ENCODE data around the gene RBM24. TPM values are rescaled to one million over a fixed set of nuclear protein-coding genes. Genes with fewer than 3 reads are reported as not detected.

Gene RBM24
- total RNA-seq: not detected

DNA sequence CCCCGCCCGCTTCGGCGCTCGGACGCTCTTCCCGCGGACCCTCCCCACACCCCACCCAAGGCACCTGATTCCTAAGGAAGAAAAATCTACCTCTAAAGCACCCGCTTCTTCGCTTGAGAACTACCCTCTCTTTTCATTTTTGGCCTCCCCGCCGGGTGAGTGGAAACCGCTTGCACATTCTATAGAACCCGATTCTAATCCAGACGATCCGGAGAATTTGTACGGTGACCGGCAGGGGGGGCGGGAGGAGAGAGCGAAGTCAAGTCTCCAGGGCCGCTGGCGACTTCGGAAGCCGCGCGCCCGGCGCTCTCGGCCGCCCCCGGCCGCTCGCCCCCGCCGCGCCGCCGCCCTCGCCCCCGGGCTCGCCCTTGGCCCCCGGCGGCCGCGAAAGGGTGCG lies at the start of gene RBM24:
TSS of gene RBM24 (plus strand) at position 262 of the 397 bp plus-strand sequence. CDS start 221 bp downstream, outside the sequence.
- Mint-ChIP-seq H3K27ac (no peak within 1 kb of the TSS), H3K27me3 (peaks cover 51% of the 10 kb centered on the region), H3K36me3 (ENCODE audit: low read depth) (no peaks in the 10 kb centered on the region), H3K4me3 (peak within 1 kb of the TSS; percentile 53), H3K9me3 (ENCODE audit: low read depth) (no peaks in the 10 kb centered on the region), H3K4me1 (peaks cover 8% of the 10 kb centered on the region)
- DNase-seq (peak; percentile 71), ATAC-seq (peak; percentile 47)
- POLR2A ChIA-PET: no interaction called here
- intact Hi-C loops (cut with DNase I, micrococcal nuclease): loop anchor here in 1 of 2 experiments (5.0 kb wide), 1 partner anchor 301 kb away; no protein-coding TSS in a partner anchor
- CTCF ChIA-PET: interaction anchor here (0.7 kb wide), 1 partner anchor 10 kb away, joined by 3 read pairs; no protein-coding TSS in a partner anchor

GRCh38 chr6:17233531-17233930 lies 47.6 kb upstream of the RBM24 start:
- intact Hi-C loops (cut with DNase I, micrococcal nuclease): no loop called here
- no peak overlapping the region for H3K27ac Mint-ChIP-seq
- CTCF ChIA-PET: no interaction called here
- DNase-seq: peak; percentile 4
- no peak overlapping the region for H3K4me3 Mint-ChIP-seq
- POLR2A ChIA-PET: no interaction called here
- H3K9me3 Mint-ChIP-seq (ENCODE audit: low read depth): no peaks in the 10 kb centered on the region
- no peak for ATAC-seq
- no peaks in the 10 kb centered on the region for H3K4me1 Mint-ChIP-seq
- H3K27me3 Mint-ChIP-seq: peaks cover 7% of the 10 kb centered on the region
- H3K36me3 Mint-ChIP-seq (ENCODE audit: low read depth): no peaks in the 10 kb centered on the region

DNA sequence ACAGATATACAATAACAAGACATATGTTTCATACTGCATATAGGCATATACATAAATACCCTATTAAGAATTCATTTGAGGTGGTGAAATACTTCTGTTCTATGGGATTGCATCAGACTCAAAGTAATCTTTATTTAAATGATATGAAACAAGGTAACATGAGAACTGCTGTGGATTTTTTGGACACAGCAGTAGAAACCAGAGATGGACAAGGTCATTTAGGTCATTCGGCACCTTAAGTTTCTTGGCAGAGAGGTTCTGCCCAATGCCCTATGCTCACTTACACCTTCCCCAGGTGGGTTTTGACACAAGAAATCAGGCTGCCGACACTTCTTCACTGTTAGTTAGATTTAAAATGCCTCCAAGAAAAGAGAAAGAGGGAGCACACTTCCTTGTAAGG lies 43.9 kb upstream of the RBM24 start:
- POLR2A ChIA-PET: no interaction called here
- CTCF ChIA-PET: no interaction called here
- Mint-ChIP-seq H3K36me3 (ENCODE audit: low read depth) (no peaks in the 10 kb centered on the region), H3K4me1 (no peaks in the 10 kb centered on the region), H3K4me3 (no peak overlapping the region), H3K27ac (no peak overlapping the region), H3K27me3 (peaks cover 7% of the 10 kb centered on the region), H3K9me3 (ENCODE audit: low read depth) (peaks cover 2% of the 10 kb centered on the region)
- ATAC-seq (no peak), DNase-seq (no peak)
- intact Hi-C loops (cut with DNase I, micrococcal nuclease): no loop called here

DNA sequence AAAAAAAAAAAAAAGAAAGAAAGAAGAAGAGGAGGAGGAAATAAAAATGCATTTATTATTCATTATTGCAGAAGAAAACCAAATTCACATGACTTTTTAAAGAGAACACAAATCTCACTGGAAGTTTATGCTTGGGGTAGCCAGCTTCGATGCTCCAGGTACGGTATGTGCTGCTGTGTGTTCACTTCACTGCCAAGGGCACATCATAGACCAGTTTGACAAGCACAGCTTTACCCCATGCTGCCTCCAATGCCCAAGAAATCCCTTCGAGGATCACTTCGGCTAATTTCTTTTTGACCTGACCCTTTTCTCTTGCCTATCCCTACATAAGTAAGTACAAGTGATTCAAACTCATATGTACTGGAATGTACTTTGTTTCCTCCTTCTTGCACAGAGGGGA lies 41.9 kb upstream of the RBM24 start:
- CTCF ChIA-PET: no interaction called here
- Mint-ChIP-seq H3K27me3 (peaks cover 12% of the 10 kb centered on the region), H3K4me3 (no peak overlapping the region), H3K4me1 (no peaks in the 10 kb centered on the region), H3K27ac (no peak overlapping the region), H3K36me3 (ENCODE audit: low read depth) (no peaks in the 10 kb centered on the region), H3K9me3 (ENCODE audit: low read depth) (peaks cover 2% of the 10 kb centered on the region)
- POLR2A ChIA-PET: no interaction called here
- ATAC-seq (no peak), DNase-seq (no peak)
- intact Hi-C loops (cut with DNase I, micrococcal nuclease): no loop called here

GRCh38 chr6:17240803-17241500 lies 40.2 kb upstream of the RBM24 start:
- ATAC-seq (no peak), DNase-seq (no peak)
- intact Hi-C loops (cut with DNase I, micrococcal nuclease): no loop called here
- POLR2A ChIA-PET: no interaction called here
- Mint-ChIP-seq H3K27me3 (peaks cover 15% of the 10 kb centered on the region), H3K4me3 (no peak overlapping the region), H3K4me1 (no peaks in the 10 kb centered on the region), H3K36me3 (ENCODE audit: low read depth) (no peaks in the 10 kb centered on the region), H3K9me3 (ENCODE audit: low read depth) (peaks cover 2% of the 10 kb centered on the region), H3K27ac (no peak overlapping the region)
- CTCF ChIA-PET: interaction anchor here (0.6 kb wide), 1 partner anchor 512 kb away, joined by 3 read pairs; no protein-coding TSS in a partner anchor

- DNase-seq: no peak
- intact Hi-C loops (cut with DNase I, micrococcal nuclease): no loop called here
- peaks cover 4% of the 10 kb centered on the region for H3K9me3 Mint-ChIP-seq (ENCODE audit: low read depth)
- H3K4me3 Mint-ChIP-seq: no peak overlapping the region
- no peaks in the 10 kb centered on the region for H3K4me1 Mint-ChIP-seq
- no peak for ATAC-seq
- ChIA-PET CTCF (no interaction called here), POLR2A (no interaction called here)
- no peak overlapping the region for H3K27ac Mint-ChIP-seq
- H3K27me3 Mint-ChIP-seq: peaks cover 16% of the 10 kb centered on the region
- no peaks in the 10 kb centered on the region for H3K36me3 Mint-ChIP-seq (ENCODE audit: low read depth)
Measured at GRCh38 chr6:17242087-17242486, 39.1 kb upstream of the RBM24 start.

- DNase-seq (no peak), ATAC-seq (no peak)
- Mint-ChIP-seq H3K9me3 (ENCODE audit: low read depth) (peaks cover 2% of the 10 kb centered on the region), H3K4me1 (no peaks in the 10 kb centered on the region), H3K27ac (no peak overlapping the region), H3K4me3 (no peak overlapping the region), H3K36me3 (ENCODE audit: low read depth) (no peaks in the 10 kb centered on the region), H3K27me3 (peaks cover 14% of the 10 kb centered on the region)
- ChIA-PET CTCF (no interaction called here), POLR2A (no interaction called here)
- intact Hi-C loops (cut with DNase I, micrococcal nuclease): no loop called here
Measured at GRCh38 chr6:17250237-17250636, 30.9 kb upstream of the RBM24 start.

- intact Hi-C loops (cut with DNase I, micrococcal nuclease): no loop called here
- no peaks in the 10 kb centered on the region for H3K9me3 Mint-ChIP-seq (ENCODE audit: low read depth)
- ChIA-PET CTCF (no interaction called here), POLR2A (no interaction called here)
- H3K27ac Mint-ChIP-seq: no peak overlapping the region
- DNase-seq: no peak
- peaks cover 13% of the 10 kb centered on the region for H3K27me3 Mint-ChIP-seq
- no peaks in the 10 kb centered on the region for H3K4me1 Mint-ChIP-seq
- ATAC-seq: no peak
- no peaks in the 10 kb centered on the region for H3K36me3 Mint-ChIP-seq (ENCODE audit: low read depth)
- no peak overlapping the region for H3K4me3 Mint-ChIP-seq
Measured at GRCh38 chr6:17251953-17252352, 29.2 kb upstream of the RBM24 start.

- no peak for ATAC-seq
- H3K27ac Mint-ChIP-seq: no peak overlapping the region
- ChIA-PET CTCF (no interaction called here), POLR2A (no interaction called here)
- intact Hi-C loops (cut with DNase I, micrococcal nuclease): no loop called here
- H3K4me1 Mint-ChIP-seq: no peaks in the 10 kb centered on the region
- no peaks in the 10 kb centered on the region for H3K36me3 Mint-ChIP-seq (ENCODE audit: low read depth)
- DNase-seq: no peak
- peaks cover 17% of the 10 kb centered on the region for H3K27me3 Mint-ChIP-seq
- H3K4me3 Mint-ChIP-seq: no peak overlapping the region
- no peaks in the 10 kb centered on the region for H3K9me3 Mint-ChIP-seq (ENCODE audit: low read depth)
Measured at GRCh38 chr6:17258749-17259148, 22.4 kb upstream of the RBM24 start.

DNA sequence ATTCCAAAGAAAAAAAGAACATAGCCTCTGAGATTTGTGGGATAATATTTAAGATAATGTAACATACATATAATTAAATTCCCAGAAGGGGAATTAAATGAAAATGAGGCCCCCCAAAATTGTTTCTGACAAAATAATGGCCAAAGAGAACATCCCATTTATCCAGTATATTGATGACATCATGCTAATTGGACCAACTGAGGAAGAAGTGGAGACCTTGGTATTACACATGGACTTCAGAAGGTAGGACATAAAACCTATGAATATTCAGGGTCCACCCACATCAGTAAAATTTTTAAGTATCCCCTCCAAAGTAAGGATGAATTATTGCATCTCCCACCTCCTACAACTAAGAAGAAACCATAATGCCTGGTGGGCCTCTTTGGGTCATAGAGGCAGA lies 15.6 kb upstream of the RBM24 start:
- H3K4me1 Mint-ChIP-seq: no peaks in the 10 kb centered on the region
- H3K4me3 Mint-ChIP-seq: no peak overlapping the region
- H3K36me3 Mint-ChIP-seq (ENCODE audit: low read depth): no peaks in the 10 kb centered on the region
- no peak overlapping the region for H3K27ac Mint-ChIP-seq
- POLR2A ChIA-PET: no interaction called here
- H3K27me3 Mint-ChIP-seq: peaks cover 8% of the 10 kb centered on the region
- CTCF ChIA-PET: interaction anchor here (0.8 kb wide), 1 partner anchor 305 kb away, joined by 3 read pairs; no protein-coding TSS in a partner anchor
- intact Hi-C loops (cut with DNase I, micrococcal nuclease): no loop called here
- DNase-seq (no peak), ATAC-seq (no peak)
- no peaks in the 10 kb centered on the region for H3K9me3 Mint-ChIP-seq (ENCODE audit: low read depth)

GRCh38 chr6:17267566-17267965 lies 13.6 kb upstream of the RBM24 start:
- Mint-ChIP-seq H3K36me3 (ENCODE audit: low read depth) (no peaks in the 10 kb centered on the region), H3K9me3 (ENCODE audit: low read depth) (no peaks in the 10 kb centered on the region), H3K27me3 (peaks cover 10% of the 10 kb centered on the region), H3K4me1 (no peaks in the 10 kb centered on the region), H3K27ac (no peak overlapping the region), H3K4me3 (no peak overlapping the region)
- DNase-seq (no peak), ATAC-seq (no peak)
- intact Hi-C loops (cut with DNase I, micrococcal nuclease): no loop called here
- ChIA-PET POLR2A (no interaction called here), CTCF (no interaction called here)

GRCh38 chr6:17268114-17268513 lies 13.0 kb upstream of the RBM24 start:
- CTCF ChIA-PET: no interaction called here
- Mint-ChIP-seq H3K9me3 (ENCODE audit: low read depth) (no peaks in the 10 kb centered on the region), H3K27me3 (peaks cover 10% of the 10 kb centered on the region), H3K27ac (no peak overlapping the region), H3K36me3 (ENCODE audit: low read depth) (no peaks in the 10 kb centered on the region), H3K4me3 (no peak overlapping the region), H3K4me1 (no peaks in the 10 kb centered on the region)
- ATAC-seq: no peak
- POLR2A ChIA-PET: no interaction called here
- intact Hi-C loops (cut with DNase I, micrococcal nuclease): no loop called here
- no peak for DNase-seq

Measured in activated CD4-positive, alpha-beta T cell treated with anti-CD3 and anti-CD28 coated beads for 36 hours (primary cell).